ENCODE results near the gene ITGA6. TPM values are rescaled to one million over a fixed set of nuclear protein-coding genes. Genes with fewer than 3 reads are reported as not detected.

Gene ITGA6
- total RNA-seq, 1 experiment from 2014 or later: 75.9 TPM

DNA sequence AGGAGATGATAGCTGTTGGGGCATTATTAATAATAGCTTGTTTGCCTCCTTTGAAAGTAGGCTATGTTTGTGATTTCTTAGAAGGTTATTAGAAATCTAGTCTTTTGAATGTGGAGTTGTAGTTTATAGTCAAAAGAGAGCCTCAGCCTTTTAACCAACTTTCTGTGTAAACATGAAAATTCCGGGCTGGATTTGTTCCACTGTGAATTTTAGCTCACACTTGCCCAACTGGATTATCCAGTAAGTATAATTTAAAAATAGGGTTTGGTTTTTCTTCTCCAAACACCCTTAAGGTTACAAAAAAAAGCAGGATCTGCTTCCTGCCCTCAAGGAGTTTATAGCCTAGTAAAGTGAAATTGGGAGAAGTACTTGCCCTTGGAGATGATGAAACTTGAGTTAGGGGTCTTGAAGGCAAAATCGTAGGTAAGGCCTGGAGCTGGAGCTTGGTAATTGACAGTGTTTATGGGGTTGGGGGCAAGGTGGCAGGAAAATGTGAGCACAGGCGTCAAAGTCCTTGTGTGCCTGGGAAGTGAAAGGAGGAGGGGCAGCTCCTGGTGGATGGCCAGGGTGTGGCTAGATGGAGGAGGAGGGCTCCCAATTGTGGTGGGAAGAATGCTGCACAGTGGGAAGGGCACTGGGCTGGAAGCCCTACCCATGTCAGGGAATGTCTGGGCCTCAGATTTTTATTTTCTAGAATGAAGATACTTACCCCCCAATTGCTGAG, 21.3 kb downstream of the ITGA6 start:
- CTCF ChIA-PET: interaction anchor here (0.5 kb wide), 1 partner anchor 210 kb away, joined by 4 read pairs; no protein-coding TSS in a partner anchor
- ATAC-seq (no peak), DNase-seq (ENCODE audit: low read depth, low spot score) (no peak)
- POLR2A ChIA-PET: no interaction called here
- TF ChIP-seq, protein P1, sequence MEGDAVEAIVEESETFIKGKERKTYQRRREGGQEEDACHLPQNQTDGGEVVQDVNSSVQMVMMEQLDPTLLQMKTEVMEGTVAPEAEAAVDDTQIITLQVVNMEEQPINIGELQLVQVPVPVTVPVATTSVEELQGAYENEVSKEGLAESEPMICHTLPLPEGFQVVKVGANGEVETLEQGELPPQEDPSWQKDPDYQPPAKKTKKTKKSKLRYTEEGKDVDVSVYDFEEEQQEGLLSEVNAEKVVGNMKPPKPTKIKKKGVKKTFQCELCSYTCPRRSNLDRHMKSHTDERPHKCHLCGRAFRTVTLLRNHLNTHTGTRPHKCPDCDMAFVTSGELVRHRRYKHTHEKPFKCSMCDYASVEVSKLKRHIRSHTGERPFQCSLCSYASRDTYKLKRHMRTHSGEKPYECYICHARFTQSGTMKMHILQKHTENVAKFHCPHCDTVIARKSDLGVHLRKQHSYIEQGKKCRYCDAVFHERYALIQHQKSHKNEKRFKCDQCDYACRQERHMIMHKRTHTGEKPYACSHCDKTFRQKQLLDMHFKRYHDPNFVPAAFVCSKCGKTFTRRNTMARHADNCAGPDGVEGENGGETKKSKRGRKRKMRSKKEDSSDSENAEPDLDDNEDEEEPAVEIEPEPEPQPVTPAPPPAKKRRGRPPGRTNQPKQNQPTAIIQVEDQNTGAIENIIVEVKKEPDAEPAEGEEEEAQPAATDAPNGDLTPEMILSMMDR (IDR thresholded peaks at IDR 0.05): no peak
- TF ChIP-seq, protein P2, sequence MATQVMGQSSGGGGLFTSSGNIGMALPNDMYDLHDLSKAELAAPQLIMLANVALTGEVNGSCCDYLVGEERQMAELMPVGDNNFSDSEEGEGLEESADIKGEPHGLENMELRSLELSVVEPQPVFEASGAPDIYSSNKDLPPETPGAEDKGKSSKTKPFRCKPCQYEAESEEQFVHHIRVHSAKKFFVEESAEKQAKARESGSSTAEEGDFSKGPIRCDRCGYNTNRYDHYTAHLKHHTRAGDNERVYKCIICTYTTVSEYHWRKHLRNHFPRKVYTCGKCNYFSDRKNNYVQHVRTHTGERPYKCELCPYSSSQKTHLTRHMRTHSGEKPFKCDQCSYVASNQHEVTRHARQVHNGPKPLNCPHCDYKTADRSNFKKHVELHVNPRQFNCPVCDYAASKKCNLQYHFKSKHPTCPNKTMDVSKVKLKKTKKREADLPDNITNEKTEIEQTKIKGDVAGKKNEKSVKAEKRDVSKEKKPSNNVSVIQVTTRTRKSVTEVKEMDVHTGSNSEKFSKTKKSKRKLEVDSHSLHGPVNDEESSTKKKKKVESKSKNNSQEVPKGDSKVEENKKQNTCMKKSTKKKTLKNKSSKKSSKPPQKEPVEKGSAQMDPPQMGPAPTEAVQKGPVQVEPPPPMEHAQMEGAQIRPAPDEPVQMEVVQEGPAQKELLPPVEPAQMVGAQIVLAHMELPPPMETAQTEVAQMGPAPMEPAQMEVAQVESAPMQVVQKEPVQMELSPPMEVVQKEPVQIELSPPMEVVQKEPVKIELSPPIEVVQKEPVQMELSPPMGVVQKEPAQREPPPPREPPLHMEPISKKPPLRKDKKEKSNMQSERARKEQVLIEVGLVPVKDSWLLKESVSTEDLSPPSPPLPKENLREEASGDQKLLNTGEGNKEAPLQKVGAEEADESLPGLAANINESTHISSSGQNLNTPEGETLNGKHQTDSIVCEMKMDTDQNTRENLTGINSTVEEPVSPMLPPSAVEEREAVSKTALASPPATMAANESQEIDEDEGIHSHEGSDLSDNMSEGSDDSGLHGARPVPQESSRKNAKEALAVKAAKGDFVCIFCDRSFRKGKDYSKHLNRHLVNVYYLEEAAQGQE (IDR thresholded peaks at IDR 0.05; ENCODE audit: insufficient read depth in 1 of 2, low read depth in 2 of 2, low read length in 1 of 2): no peak
- Histone ChIP-seq H3K9me3 (ENCODE audit: control insufficient read depth, insufficient read depth, low read depth, low read length) (no peaks in the 10 kb centered on the region), H3K36me3 (ENCODE audit: control insufficient read depth, insufficient read depth, low read length) (no peaks in the 10 kb centered on the region), H3K27ac (ENCODE audit: low read length) (no peak overlapping the region), H3K4me1 (ENCODE audit: control insufficient read depth, insufficient read depth, low read length) (peaks cover 8% of the 10 kb centered on the region), H3K27me3 (ENCODE audit: control insufficient read depth, insufficient read depth, low read length) (no peaks in the 10 kb centered on the region), H3K4me3 (ENCODE audit: low read depth in 2 of 2, low read length in 2 of 2) (no peak overlapping the region)
- no TSS peak for BruUV-seq (replicated peaks)
- intact Hi-C loops (cut with micrococcal nuclease; ENCODE audit: unreplicated experiment): no loop called here
- in situ Hi-C loops (cut with HindIII; ENCODE audit: low pct_unique_long_range_greater_than_20kb, low sequenced_read_pairs): no loop called here

DNA sequence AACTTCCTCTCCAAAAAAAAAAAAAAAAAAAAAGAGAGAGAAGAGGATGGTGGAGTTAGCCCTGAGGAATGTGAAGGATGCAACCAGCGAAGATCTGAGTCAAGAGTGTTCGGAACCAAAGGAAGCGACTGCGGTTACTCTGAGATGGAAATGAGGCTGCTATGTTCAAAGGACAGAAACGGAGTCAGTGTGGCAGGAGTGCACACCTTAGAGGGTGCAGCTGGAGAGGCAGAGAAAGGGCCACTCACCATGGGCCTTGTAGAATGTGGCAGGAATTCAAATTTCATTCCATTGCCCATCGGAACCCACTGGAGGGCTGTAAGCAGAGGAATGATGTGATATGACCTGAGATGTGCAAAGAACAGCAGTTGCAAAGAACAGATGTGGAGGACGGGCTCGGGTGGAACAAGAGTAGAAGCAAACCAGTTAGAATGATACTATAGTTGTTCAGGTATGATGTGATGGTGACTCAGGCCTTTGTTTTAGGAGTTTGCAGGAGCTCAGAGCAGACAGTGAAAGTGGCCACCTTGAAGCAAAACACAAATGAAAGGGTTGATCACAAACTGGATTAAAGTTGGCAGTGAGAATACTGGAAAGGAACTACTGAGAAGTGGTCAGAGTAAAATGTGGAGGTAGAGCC, 22.6 kb downstream of the ITGA6 start:
- no peak for DNase-seq (ENCODE audit: low read depth, low spot score)
- Histone ChIP-seq H3K27me3 (ENCODE audit: control insufficient read depth, insufficient read depth, low read length) (no peaks in the 10 kb centered on the region), H3K4me3 (ENCODE audit: low read depth in 2 of 2, low read length in 2 of 2) (no peak overlapping the region), H3K36me3 (ENCODE audit: control insufficient read depth, insufficient read depth, low read length) (no peaks in the 10 kb centered on the region), H3K4me1 (ENCODE audit: control insufficient read depth, insufficient read depth, low read length) (peaks cover 11% of the 10 kb centered on the region), H3K9me3 (ENCODE audit: control insufficient read depth, insufficient read depth, low read depth, low read length) (no peaks in the 10 kb centered on the region), H3K27ac (ENCODE audit: low read length) (no peak overlapping the region)
- intact Hi-C loops (cut with micrococcal nuclease; ENCODE audit: unreplicated experiment): no loop called here
- ChIA-PET CTCF (no interaction called here), POLR2A (no interaction called here)
- no TSS peak for BruUV-seq (replicated peaks)
- in situ Hi-C loops (cut with HindIII; ENCODE audit: low pct_unique_long_range_greater_than_20kb, low sequenced_read_pairs): no loop called here
- TF ChIP-seq POLR2AphosphoS5 (IDR thresholded peaks at IDR 0.05; ENCODE audit: low read depth, low read length) (no peak), TCF7L2 (IDR thresholded peaks at IDR 0.05; ENCODE audit: low read depth, low read length) (no peak), SIN3A (IDR thresholded peaks at IDR 0.05; ENCODE audit: borderline replicate concordance, insufficient read depth, low read depth, low read length) (no peak)
- TF ChIP-seq, protein P1 (IDR thresholded peaks at IDR 0.05): no peak
- TF ChIP-seq, protein P2 (IDR thresholded peaks at IDR 0.05; ENCODE audit: insufficient read depth in 1 of 2, low read depth in 2 of 2, low read length in 1 of 2): no peak
- ATAC-seq: no peak
